Activated CD8-positive, alpha-beta T cell treated with anti-CD3 and anti-CD28 coated beads for 36 hours (primary cell): ENCODE data around the gene CCDC116. TPM values are rescaled to one million over a fixed set of nuclear protein-coding genes. Genes with fewer than 3 reads are reported as not detected.
"Not testable (repeated sequence)": the region's sequence is repeated elsewhere in the genome, so short reads cannot be mapped to it uniquely, and the experiment has no call there.

Experiments
- ATAC-seq: fragments of 200-7000 bp; cut with Tn5 transposase; one replicate; pipeline ENCODE4 v1.10.0; 2021; ENCODE audit warnings: mild to moderate bottlenecking, moderate library complexity
- CTCF ChIA-PET: fragments of 350-600 bp; sonication (Branson Sonifier 250); formaldehyde crosslinking; loops from one replicate; lab custom pipeline; 2021; ENCODE audit warnings: antibody characterized with exemption; lab: Charles Lee
- POLR2A ChIA-PET: fragments of 350-600 bp; sonication (Branson Sonifier 250); formaldehyde crosslinking; loops from one replicate; lab custom pipeline; 2021; ENCODE audit warnings: antibody characterized with exemption; lab: Charles Lee
- DNase-seq: peaks from one replicate; pipeline ENCODE4 v3.0.0-alpha.2; 2020
- H3K27ac Mint-ChIP-seq: one replicate; pipeline ENCODE4 v1.8.0; 2021; ENCODE audit warnings: mild to moderate bottlenecking, mixed read lengths
- H3K27me3 Mint-ChIP-seq: one replicate; pipeline ENCODE4 v1.8.0; 2021; ENCODE audit warnings: mixed read lengths
- H3K36me3 Mint-ChIP-seq: one replicate; pipeline ENCODE4 v1.8.0; 2021; ENCODE audit warnings: low read depth, mixed read lengths
- H3K4me1 Mint-ChIP-seq: one replicate; pipeline ENCODE4 v1.8.0; 2021; ENCODE audit warnings: low read depth, mixed read lengths
- H3K4me3 Mint-ChIP-seq: one replicate; pipeline ENCODE4 v1.8.0; 2021; ENCODE audit warnings: mild to moderate bottlenecking, moderate library complexity, mixed read lengths
- H3K9me3 Mint-ChIP-seq: one replicate; pipeline ENCODE4 v1.8.0; 2021; ENCODE audit warnings: mixed read lengths
- CTCF ChIP-seq: fragments of 200-600 bp; IDR thresholded peaks from one replicate; pipeline ENCODE4 v1.8.0; 2022; ENCODE audit warnings: antibody characterized with exemption, mild to moderate bottlenecking
- intact Hi-C: fragments of 100-400 bp; cut with micrococcal nuclease; formaldehyde crosslinking; loops from one replicate; pipeline ENCODE4 v1.10.0; 2022
- total RNA-seq, 2 experiments: library from RNA; stranded (reverse); gene quantifications; one replicate each; pipeline ENCODE4 v1.2.3, GENCODE V29; 2021

Gene CCDC116
- total RNA-seq, 2 experiments from 2014 or later = 0.45 TPM; not detected in 1

GRCh38 chr22:21673534-21674321 lies 41.2 kb downstream of the CCDC116 start:
- no peak for ATAC-seq
- intact Hi-C loops = no loop called here
- H3K36me3 Mint-ChIP-seq = peaks cover 47% of the 10 kb centered on the region
- ChIA-PET CTCF (interaction anchor here (0.9 kb wide), 1 partner anchor 17 kb away, joined by 3 read pairs; no protein-coding TSS in a partner anchor), POLR2A (interaction anchor here (1.3 kb wide), 1 partner anchor 8 kb away, joined by 3 read pairs; the partner anchor contains the start of gene PPIL2)
- no peaks in the 10 kb centered on the region for H3K27me3 Mint-ChIP-seq
- H3K27ac Mint-ChIP-seq = peak overlapping the region; percentile 20
- DNase-seq = no peak
- no peaks in the 10 kb centered on the region for H3K9me3 Mint-ChIP-seq
- no peak overlapping the region for H3K4me3 Mint-ChIP-seq
- no peak for TF ChIP-seq CTCF
- H3K4me1 Mint-ChIP-seq = peaks cover 8% of the 10 kb centered on the region

- ChIA-PET POLR2A (interaction anchor here (1.3 kb wide), 1 partner anchor 9 kb away, joined by 3 read pairs; the partner anchor contains the start of gene PPIL2), CTCF (interaction anchor here (0.9 kb wide), 1 partner anchor 18 kb away, joined by 3 read pairs; no protein-coding TSS in a partner anchor)
- no peaks in the 10 kb centered on the region for H3K27me3 Mint-ChIP-seq
- ATAC-seq (no peak), DNase-seq (no peak)
- no peak for TF ChIP-seq CTCF
- no peak overlapping the region for H3K27ac Mint-ChIP-seq
- peaks cover 4% of the 10 kb centered on the region for H3K4me1 Mint-ChIP-seq
- intact Hi-C loops = no loop called here
- H3K4me3 Mint-ChIP-seq = no peak overlapping the region
- H3K36me3 Mint-ChIP-seq = peaks cover 45% of the 10 kb centered on the region
- no peaks in the 10 kb centered on the region for H3K9me3 Mint-ChIP-seq
Measured at GRCh38 chr22:21674638-21675245, 42.2 kb downstream of the CCDC116 start.

GRCh38 chr22:21677606-21678443 lies 45.3 kb downstream of the CCDC116 start:
- TF ChIP-seq CTCF = no peak
- Mint-ChIP-seq H3K36me3 (peaks cover 37% of the 10 kb centered on the region), H3K27me3 (no peaks in the 10 kb centered on the region), H3K4me3 (no peak overlapping the region), H3K4me1 (peaks cover 6% of the 10 kb centered on the region), H3K27ac (no peak overlapping the region), H3K9me3 (no peaks in the 10 kb centered on the region)
- ATAC-seq = no peak
- intact Hi-C loops = no loop called here
- POLR2A ChIA-PET = no interaction called here
- CTCF ChIA-PET = no interaction called here
- DNase-seq = no peak

- H3K27ac Mint-ChIP-seq, H3K4me3 Mint-ChIP-seq, DNase-seq, H3K27me3 Mint-ChIP-seq, H3K9me3 Mint-ChIP-seq, POLR2A ChIA-PET, ATAC-seq, intact Hi-C loops, CTCF ChIA-PET, H3K4me1 Mint-ChIP-seq: not testable (repeated sequence)
- H3K36me3 Mint-ChIP-seq = peaks cover 29% of the 10 kb centered on the region
Measured at GRCh38 chr22:21678842-21679241, 46.3 kb downstream of the CCDC116 start.

- ChIA-PET CTCF (no interaction called here), POLR2A (no interaction called here)
- intact Hi-C loops = no loop called here
- ATAC-seq = no peak
- DNase-seq = no peak
- no peaks in the 10 kb centered on the region for H3K27me3 Mint-ChIP-seq
- peaks cover 28% of the 10 kb centered on the region for H3K36me3 Mint-ChIP-seq
- peaks cover 6% of the 10 kb centered on the region for H3K4me1 Mint-ChIP-seq
- no peaks in the 10 kb centered on the region for H3K9me3 Mint-ChIP-seq
- no peak overlapping the region for H3K4me3 Mint-ChIP-seq
- no peak for TF ChIP-seq CTCF
- H3K27ac Mint-ChIP-seq = no peak overlapping the region
Measured at GRCh38 chr22:21679383-21679782, 46.8 kb downstream of the CCDC116 start.
